ENCODE results near the gene ETNK2. TPM values are rescaled to one million over a fixed set of nuclear protein-coding genes. Genes with fewer than 3 reads are reported as not detected.

The ETNK2 gene
- total RNA-seq, 2 experiments from 2014 or later, result 1.9 TPM; not detected in 1

- H3K9me3 ChIP-seq (ENCODE audit: low read length), result no peaks in the 10 kb centered on the region
- H3K36me3 ChIP-seq (ENCODE audit: insufficient read depth, low read length), result no peaks in the 10 kb centered on the region
- no peak overlapping the region for H3K27ac ChIP-seq (ENCODE audit: low read depth, low read length, poor library complexity, severe bottlenecking)
- intact Hi-C loops (cut with micrococcal nuclease; ENCODE audit: unreplicated experiment), result no loop called here
- POLR2A ChIA-PET, result interaction anchor here (0.5 kb wide), 2 partner anchors 11 to 31 kb away, joined by 3 read pairs; no protein-coding TSS in a partner anchor
- H3K4me3 ChIP-seq (ENCODE audit: low read depth, low read length, poor library complexity, severe bottlenecking), result no peak overlapping the region
- CTCF ChIA-PET (ENCODE audit: unreplicated experiment), result no interaction called here
- BruUV-seq (replicated peaks), result no TSS peak
- no peak overlapping the region for H2AFZ ChIP-seq (ENCODE audit: low read length)
- H3K79me2 ChIP-seq (ENCODE audit: insufficient read depth, low read depth, low read length), result no peaks in the 10 kb centered on the region
- no peaks in the 10 kb centered on the region for H3K9me2 ChIP-seq (ENCODE audit: insufficient read depth, low read length)
- DNase-seq (ENCODE audit: low spot score), result no peak
- H4K20me1 ChIP-seq (ENCODE audit: insufficient read depth, low read length), result no peaks in the 10 kb centered on the region
- TF ChIP-seq EZH2phosphoT487 (IDR thresholded peaks at IDR 0.05; ENCODE audit: borderline replicate concordance, low read depth, low read length), result no peak
- no peak overlapping the region for H3K4me2 ChIP-seq (ENCODE audit: low read length)
- no peaks in the 10 kb centered on the region for H3K4me1 ChIP-seq (ENCODE audit: insufficient read depth, low read length, poor library complexity, severe bottlenecking)
Observed at GRCh38 chr1:204089044-204089751, 62.6 kb downstream of the ETNK2 start.

DNA sequence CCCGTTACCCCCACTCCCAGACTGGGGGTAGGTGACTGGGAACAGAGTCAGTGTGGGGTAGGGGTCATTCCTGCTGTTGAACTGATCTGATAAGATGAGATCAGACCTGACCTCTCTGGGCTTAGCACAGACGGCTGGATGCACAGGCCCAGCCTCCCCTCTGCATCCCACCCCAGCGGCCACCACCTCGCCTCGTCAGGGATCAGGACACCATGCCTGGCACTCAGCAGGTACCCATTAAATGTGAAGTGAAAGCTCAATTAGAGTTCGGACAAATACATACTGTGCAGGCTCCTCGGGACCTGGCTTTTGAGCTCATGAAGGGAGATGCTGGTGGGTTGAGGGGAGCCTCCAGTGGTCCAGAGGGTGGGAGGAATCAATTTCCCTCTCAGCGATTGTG lies 63.2 kb downstream of the ETNK2 start:
- POLR2A ChIA-PET, result no interaction called here
- no peak for DNase-seq (ENCODE audit: low spot score)
- Histone ChIP-seq H3K36me3 (ENCODE audit: insufficient read depth, low read length) (no peaks in the 10 kb centered on the region), H3K4me1 (ENCODE audit: insufficient read depth, low read length, poor library complexity, severe bottlenecking) (no peaks in the 10 kb centered on the region), H3K4me2 (ENCODE audit: low read length) (no peak overlapping the region), H3K27ac (ENCODE audit: low read depth, low read length, poor library complexity, severe bottlenecking) (no peak overlapping the region), H3K79me2 (ENCODE audit: insufficient read depth, low read depth, low read length) (no peaks in the 10 kb centered on the region), H3K9me2 (ENCODE audit: insufficient read depth, low read length) (no peaks in the 10 kb centered on the region), H4K20me1 (ENCODE audit: insufficient read depth, low read length) (no peaks in the 10 kb centered on the region), H3K9me3 (ENCODE audit: low read length) (no peaks in the 10 kb centered on the region), H2AFZ (ENCODE audit: low read length) (no peak overlapping the region), H3K4me3 (ENCODE audit: low read depth, low read length, poor library complexity, severe bottlenecking) (no peak overlapping the region)
- no TSS peak for BruUV-seq (replicated peaks)
- intact Hi-C loops (cut with micrococcal nuclease; ENCODE audit: unreplicated experiment), result no loop called here
- CTCF ChIA-PET (ENCODE audit: unreplicated experiment), result no interaction called here
- no peak for TF ChIP-seq EZH2phosphoT487 (IDR thresholded peaks at IDR 0.05; ENCODE audit: borderline replicate concordance, low read depth, low read length)
- TF ChIP-seq CTCF (conservative IDR thresholded peaks at IDR 0.05; ENCODE audit: low read length), result no peak

- intact Hi-C loops (cut with micrococcal nuclease; ENCODE audit: unreplicated experiment), result no loop called here
- H2AFZ ChIP-seq (ENCODE audit: low read length), result no peak overlapping the region
- H3K4me1 ChIP-seq (ENCODE audit: insufficient read depth, low read length, poor library complexity, severe bottlenecking), result no peaks in the 10 kb centered on the region
- H3K79me2 ChIP-seq (ENCODE audit: insufficient read depth, low read depth, low read length), result no peaks in the 10 kb centered on the region
- no peak overlapping the region for H3K4me2 ChIP-seq (ENCODE audit: low read length)
- no peak for DNase-seq (ENCODE audit: low spot score)
- no peak overlapping the region for H3K4me3 ChIP-seq (ENCODE audit: low read depth, low read length, poor library complexity, severe bottlenecking)
- ChIA-PET CTCF (ENCODE audit: unreplicated experiment) (no interaction called here), POLR2A (no interaction called here)
- no peaks in the 10 kb centered on the region for H3K36me3 ChIP-seq (ENCODE audit: insufficient read depth, low read length)
- H4K20me1 ChIP-seq (ENCODE audit: insufficient read depth, low read length), result no peaks in the 10 kb centered on the region
- H3K9me3 ChIP-seq (ENCODE audit: low read length), result no peaks in the 10 kb centered on the region
- H3K9me2 ChIP-seq (ENCODE audit: insufficient read depth, low read length), result no peaks in the 10 kb centered on the region
- BruUV-seq (replicated peaks), result no TSS peak
- TF ChIP-seq EZH2phosphoT487 (IDR thresholded peaks at IDR 0.05; ENCODE audit: borderline replicate concordance, low read depth, low read length), result no peak
- TF ChIP-seq CTCF (conservative IDR thresholded peaks at IDR 0.05; ENCODE audit: low read length), result no peak
- no peak overlapping the region for H3K27ac ChIP-seq (ENCODE audit: low read depth, low read length, poor library complexity, severe bottlenecking)
Observed at GRCh38 chr1:204087893-204088528, 63.8 kb downstream of the ETNK2 start.

All from OCI-LY7 (cell line).